Muscle of arm (tissue), 12 donors: Measurements from ENCODE around the gene QPCT. TPM values are rescaled to one million over a fixed set of nuclear protein-coding genes. Genes with fewer than 3 reads are reported as not detected.
A peak's percentile ranks its signal among the peaks of the same experiment; 100 is the strongest.

ENCODE experiments used
- DNase-seq: peaks from one replicate; pipeline ENCODE4 v3.0.0-alpha.2; 2013
- polyA plus RNA-seq, 12 donors: library from polyadenylated mRNA; unstranded; fragments of 120-200 nt; gene quantifications; one replicate each; pipeline ENCODE4 v1.2.1, GENCODE V29; 2013; ENCODE audit not compliant: insufficient read length in 12 of 12

The QPCT gene
- polyA plus RNA-seq, 12 donors: 6.2 to 21.5 (median 9.2) TPM; not detected in 1

GRCh38 chr2:37323781-37324535 lies 20.5 kb upstream of the QPCT start:
- DNase-seq: peak; percentile 54

DNA sequence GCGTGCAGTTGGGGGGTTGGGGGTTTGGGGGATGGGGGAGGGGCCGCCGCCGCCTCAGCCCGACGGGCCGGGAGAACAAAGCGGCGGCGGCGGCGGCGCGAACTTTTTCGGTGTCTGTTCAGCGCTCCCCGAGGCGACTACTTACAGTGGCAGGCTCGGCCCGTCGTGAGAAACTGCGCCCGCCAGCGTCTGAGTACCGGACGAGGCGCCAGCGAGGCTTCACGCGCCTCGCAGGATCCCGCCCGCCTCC lies 20.0 kb upstream of the QPCT start:
- peak; percentile 77 for DNase-seq

DNA sequence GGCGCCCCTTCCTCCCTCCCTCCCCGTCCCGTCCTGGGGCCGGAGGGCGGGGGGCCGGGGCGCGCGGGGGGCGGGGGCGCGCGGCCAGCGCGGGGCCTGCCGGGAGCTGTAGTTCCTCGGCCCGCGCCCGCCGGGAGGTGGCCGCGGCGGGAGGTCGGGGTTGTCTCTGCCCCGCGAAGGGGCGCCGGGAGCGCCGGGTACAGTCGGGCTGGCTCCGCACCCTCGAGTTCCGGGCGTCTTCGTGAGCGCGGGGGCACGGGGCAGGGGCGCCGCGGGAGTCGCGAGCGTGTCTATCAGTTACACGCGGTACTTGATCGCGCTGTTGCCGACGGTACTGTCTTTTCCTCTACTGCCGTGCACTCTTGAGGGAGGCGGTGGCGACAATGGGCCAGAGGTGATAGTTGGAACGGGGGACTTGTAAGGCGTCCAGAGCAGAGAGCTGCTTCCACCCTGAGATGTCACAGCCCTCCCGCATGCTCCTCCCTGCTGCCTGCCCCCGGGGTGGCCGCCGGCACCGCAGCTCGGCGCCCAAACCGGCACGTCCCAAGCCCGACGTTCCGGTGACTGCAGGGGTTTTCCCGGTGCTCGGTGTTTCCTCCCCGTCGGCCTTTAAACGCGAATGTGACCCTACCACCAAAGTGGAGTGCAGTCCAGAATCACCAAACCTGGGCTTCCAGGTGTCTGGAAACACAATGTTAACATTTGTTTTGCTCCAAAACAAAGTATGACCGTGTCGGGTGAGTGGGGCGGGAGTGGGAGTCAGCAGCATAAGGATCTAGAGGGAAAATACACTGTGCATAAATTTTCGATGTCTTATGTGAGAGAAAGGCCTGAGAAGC lies 19.4 kb upstream of the QPCT start, which contains the start of gene PRKD3:
Gene PRKD3, minus strand, starts transcription at position 48 of the 839 bp plus-strand sequence. CDS start 8,309 bp downstream, outside the sequence.
- peak; percentile 64 for DNase-seq

DNA sequence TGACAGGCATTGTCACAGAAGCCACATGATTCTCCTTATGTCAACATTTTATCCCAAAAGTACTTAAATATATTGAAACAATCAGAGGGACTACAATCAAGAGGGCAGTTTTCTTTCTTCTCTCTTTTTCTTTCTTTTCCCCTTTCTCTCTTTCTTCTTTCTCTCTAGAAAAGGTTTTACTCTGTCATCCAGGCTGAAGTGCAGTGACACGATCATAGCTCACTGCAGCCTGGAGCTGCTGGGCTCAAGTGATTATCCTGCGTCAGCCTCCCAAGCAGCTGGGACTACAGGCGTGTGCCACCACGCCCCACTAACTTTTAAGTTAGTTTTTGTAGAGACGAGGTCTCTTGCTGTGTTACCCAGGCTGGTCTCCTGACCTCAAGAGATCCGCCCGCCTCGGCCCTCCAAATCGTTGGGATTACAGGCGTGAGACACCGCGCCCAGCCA lies 18.8 kb upstream of the QPCT start:
- DNase-seq: no peak

- DNase-seq: peak; percentile 68
Measured at GRCh38 chr2:37326285-37326684, 18.1 kb upstream of the QPCT start.

DNA sequence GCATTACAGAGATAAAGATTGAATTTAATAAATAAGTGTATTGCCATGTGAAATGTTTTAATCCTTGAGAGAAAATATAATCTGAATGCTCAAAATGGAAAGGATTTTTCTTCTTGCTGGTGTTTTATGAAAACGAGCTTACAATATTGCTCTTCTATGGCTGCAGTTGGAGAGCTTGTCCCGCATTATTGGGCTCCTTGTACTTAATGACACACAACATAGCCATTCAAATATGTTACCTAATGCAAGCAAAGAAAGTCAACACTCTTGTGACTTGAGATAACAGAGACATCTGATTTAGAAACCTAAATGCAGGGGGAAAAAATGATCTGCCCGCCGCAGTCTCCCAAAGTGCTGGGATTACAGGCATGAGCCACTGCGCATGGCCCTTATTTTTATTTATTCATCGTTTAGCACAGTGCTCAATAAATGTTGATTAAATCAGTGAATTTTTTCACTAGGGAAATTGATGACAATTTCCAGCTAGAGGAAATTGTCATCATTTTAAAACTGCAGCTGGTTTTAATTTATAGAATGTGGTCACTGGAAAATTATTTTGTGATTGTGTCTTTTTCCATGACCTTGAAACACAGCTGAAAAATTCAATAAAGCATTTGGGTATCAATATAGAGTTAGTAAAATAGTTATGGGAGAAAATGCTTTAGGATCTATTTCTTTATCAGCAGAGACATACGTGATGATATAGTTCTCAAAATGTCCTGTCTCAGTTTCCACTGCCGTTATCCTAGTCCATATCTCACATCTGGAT lies 17.4 kb upstream of the QPCT start:
- DNase-seq: no peak

GRCh38 chr2:37330681-37331080 lies 13.7 kb upstream of the QPCT start:
- no peak for DNase-seq

- no peak for DNase-seq
Measured at GRCh38 chr2:37332560-37332959, 11.9 kb upstream of the QPCT start.

GRCh38 chr2:37333256-37333655 lies 11.2 kb upstream of the QPCT start:
- DNase-seq: no peak

GRCh38 chr2:37335604-37336003 lies 8.8 kb upstream of the QPCT start:
- no peak for DNase-seq

GRCh38 chr2:37337620-37338280 lies 6.7 kb upstream of the QPCT start:
- no peak for DNase-seq

DNA sequence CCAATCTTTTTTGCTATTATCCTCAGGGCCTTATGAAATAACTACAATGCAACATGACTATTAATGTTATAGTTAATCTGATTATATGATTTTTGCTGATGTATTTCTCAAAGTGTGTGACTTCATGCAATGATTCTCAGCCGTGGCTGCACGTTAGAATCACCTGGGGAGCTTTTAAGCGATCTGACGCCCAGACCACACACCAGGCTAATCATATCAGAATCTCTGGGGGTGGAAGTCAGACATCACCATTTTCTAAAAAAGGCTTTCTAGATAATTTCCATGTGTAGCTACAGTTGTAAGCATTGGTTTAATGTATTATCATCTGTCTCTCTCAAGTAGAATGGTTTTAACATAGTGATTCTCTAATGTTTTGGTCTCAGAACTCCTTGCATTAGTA lies 5.5 kb upstream of the QPCT start:
- no peak for DNase-seq

DNA sequence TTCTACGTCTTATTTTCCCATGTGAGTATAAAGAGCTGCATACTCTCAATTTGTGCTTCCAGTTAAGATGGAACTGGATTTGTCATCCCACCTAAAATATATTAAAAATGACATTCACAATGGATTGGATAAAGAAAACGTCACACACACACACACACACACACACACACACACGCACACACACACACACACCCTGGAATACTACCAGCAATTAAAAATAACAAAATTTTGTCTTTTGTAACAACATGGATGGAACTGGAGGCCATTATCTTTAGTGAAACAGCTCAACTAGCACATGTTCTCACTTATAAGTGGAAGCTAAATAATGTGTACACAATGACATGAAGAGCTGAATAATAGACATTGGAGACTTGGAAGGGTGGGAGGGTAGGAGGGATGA lies 3.8 kb upstream of the QPCT start:
- DNase-seq: no peak

DNA sequence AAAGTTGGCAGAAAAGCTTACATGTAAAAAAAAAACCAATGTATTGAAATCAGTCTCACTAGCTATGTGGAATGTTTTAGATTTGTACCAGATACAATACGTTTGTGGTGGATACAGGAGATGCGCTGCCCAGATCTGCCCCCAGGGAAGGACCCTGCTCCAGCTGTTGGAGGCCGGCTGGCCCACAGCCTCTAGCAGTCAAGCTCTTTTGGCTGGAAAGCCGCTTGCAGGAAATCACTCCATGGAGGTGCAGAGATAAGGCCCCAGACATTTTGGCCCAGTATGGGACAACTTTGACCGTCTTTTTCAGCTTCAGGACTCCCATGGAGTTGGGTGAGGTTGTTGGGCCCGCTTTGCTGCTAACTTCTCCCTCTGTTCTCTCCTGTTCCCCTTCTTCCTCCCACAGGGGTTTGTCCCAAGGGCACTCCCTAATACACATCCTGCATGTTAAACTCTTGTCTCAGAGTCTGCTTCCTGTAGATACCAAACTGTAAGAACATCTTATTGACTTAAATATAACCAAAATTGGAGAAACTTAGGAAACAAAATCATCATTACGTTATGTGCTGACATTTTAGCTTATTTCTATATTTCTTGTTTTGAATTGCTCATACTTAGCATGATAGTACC lies 1.7 kb upstream of the QPCT start:
- DNase-seq: peak; percentile 65

DNA sequence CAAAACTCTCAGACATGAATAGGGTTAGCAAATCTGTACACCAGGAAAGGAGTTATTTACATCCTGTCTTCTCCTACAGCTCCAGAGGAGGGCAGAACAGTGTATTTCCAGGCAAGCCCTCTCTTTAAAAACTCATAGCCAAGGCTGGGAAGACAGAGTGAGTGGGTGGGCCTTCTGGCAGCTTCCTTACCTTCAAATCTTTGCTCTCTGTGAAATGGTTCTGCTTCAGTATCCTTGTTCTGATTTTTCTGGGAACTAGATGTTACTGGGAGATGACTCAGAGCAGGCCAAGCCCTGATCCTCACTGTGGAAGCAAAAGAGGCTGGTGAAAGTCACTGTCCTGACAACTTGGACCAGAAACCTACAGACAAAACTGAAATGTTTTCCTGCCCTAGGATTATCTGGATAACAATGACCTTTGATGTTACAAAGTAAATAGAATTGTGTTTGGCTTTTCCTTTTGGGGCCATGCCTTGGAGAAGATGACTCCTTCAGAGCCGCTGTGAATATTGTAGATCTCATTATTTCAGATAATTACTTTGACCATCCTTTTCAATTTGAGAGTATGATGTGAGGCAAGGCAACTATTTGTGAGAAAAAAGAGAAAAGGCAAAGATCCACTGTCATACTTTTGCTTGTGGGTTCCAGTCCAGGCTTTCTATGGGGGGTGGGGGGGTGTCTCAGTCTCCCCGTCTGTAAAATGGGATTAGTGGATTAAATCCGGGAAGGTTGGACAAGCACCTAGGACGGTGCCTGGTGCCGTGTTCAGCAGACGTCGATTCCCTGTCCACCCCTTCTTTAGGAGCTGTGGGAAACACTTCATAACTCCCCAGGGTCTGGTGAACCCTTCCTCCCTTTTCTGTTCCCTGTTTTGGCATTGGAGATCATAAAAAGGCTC lies 644 bp upstream of the QPCT start:
- peak; percentile 58 for DNase-seq

- no peak for DNase-seq
Measured at GRCh38 chr2:37348155-37348554, 3.7 kb downstream of the QPCT start.

GRCh38 chr2:37349231-37349860 lies 4.9 kb downstream of the QPCT start:
- no peak for DNase-seq

GRCh38 chr2:37350034-37350433 lies 5.6 kb downstream of the QPCT start:
- DNase-seq: no peak

DNA sequence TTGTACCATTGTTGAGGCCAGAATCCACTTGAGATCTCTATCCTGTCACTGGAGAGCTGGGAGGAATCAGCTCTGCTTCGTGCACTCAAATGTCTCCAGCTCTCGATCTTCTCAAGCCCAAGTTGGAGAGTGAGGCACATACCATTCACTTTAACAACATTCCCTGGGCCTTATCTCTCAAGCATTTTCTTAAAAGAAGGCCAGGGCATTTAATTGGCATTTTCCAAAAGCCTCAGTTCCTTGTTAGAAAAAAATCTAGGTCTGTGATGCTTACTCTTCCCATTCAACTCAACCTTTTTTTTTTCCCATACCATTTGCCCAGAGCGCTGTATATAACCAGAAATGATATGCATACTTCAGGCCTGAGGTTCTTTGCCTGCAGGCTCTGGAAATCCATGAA lies 10.1 kb downstream of the QPCT start:
- DNase-seq: no peak

GRCh38 chr2:37355735-37356134 lies 11.3 kb downstream of the QPCT start:
- DNase-seq: no peak
